Breast epithelium (tissue), 4 donors: ENCODE measurements around the gene CHD5. TPM values are rescaled to one million over a fixed set of nuclear protein-coding genes. Genes with fewer than 3 reads are reported as not detected.
A peak's percentile ranks its signal among the peaks of the same experiment; 100 is the strongest.
"Not testable (repeated sequence)": the region's sequence is repeated elsewhere in the genome, so short reads cannot be mapped to it uniquely, and the experiment has no call there.

Source experiments
- DNase-seq, 2 donors: peaks; one replicate each; pipeline ENCODE4 v3.0.0-alpha.2; 2019; ENCODE audit warnings: low spot score in 2 of 2
- H3K27ac ChIP-seq, 2 donors: fragments of 200-600 bp; sonication (generic) in 1 of 2; one replicate each; pipeline ENCODE4 v1.5.1; 2016 to 2019; ENCODE audit warnings: mild to moderate bottlenecking in 1 of 2
- H3K27me3 ChIP-seq, 2 donors: fragments of 200-600 bp; sonication (generic) in 1 of 2; one replicate each; pipeline versions ENCODE4 v1.5.1 to v1.6.0; 2017 to 2019; ENCODE audit warnings: control low read depth in 1 of 2, mild to moderate bottlenecking in 1 of 2
- H3K36me3 ChIP-seq: fragments of 200-600 bp; one replicate; pipeline ENCODE4 v1.5.1; 2019
- H3K4me1 ChIP-seq, 2 donors: fragments of 200-600 bp; sonication (generic); one replicate each; pipeline ENCODE4 v1.5.1; 2016 to 2019; ENCODE audit warnings: control low read depth in 1 of 2
- H3K4me3 ChIP-seq, 3 donors: fragments of 200-600 bp; sonication (generic); 1 replicate in 2 of 3; 2 replicates in 1 of 3; pipeline ENCODE4 v1.5.1; 2016 to 2019; ENCODE audit warnings: mild to moderate bottlenecking in 3 of 3, moderate library complexity in 2 of 3
- H3K9me3 ChIP-seq, 2 donors: fragments of 200-600 bp; sonication (generic) in 1 of 2; one replicate each; pipeline ENCODE4 v1.5.1; 2016 to 2019; ENCODE audit warnings: control low read depth in 1 of 2
- CTCF ChIP-seq, 3 donors: fragments of 450-650 bp; IDR thresholded peaks; one replicate each; pipeline ENCODE4 v1.5.1; 2016 to 2017; ENCODE audit warnings: antibody characterized with exemption in 3 of 3, mild to moderate bottlenecking in 3 of 3, moderate library complexity in 3 of 3
- POLR2A ChIP-seq: fragments of 450-650 bp; IDR thresholded peaks from one replicate; pipeline ENCODE4 v1.6.1; 2016; ENCODE audit warnings: antibody characterized with exemption, mild to moderate bottlenecking, moderate library complexity
- POLR2AphosphoS5 ChIP-seq, 3 donors: sonication (generic); formaldehyde crosslinking; IDR thresholded peaks; one replicate each; pipeline ENCODE4 v1.6.1; 2017; ENCODE audit warnings: antibody characterized with exemption in 3 of 3
- intact Hi-C: fragments of 100-400 bp; cut with DNase I; formaldehyde crosslinking; loops from one replicate; pipeline ENCODE4 v1.15.1; 2023; ENCODE audit warnings: low total_unique reads
- total RNA-seq, 3 donors: library from RNA; depleted of rRNA; stranded (reverse); fragments of >200 nt; gene quantifications; one replicate each; pipeline ENCODE4 v1.1.0, GENCODE V29; 2016

Gene CHD5
- total RNA-seq, 3 donors from 2014 or later, result under 0.01 to 0.33 (median 0.15) TPM

DNA sequence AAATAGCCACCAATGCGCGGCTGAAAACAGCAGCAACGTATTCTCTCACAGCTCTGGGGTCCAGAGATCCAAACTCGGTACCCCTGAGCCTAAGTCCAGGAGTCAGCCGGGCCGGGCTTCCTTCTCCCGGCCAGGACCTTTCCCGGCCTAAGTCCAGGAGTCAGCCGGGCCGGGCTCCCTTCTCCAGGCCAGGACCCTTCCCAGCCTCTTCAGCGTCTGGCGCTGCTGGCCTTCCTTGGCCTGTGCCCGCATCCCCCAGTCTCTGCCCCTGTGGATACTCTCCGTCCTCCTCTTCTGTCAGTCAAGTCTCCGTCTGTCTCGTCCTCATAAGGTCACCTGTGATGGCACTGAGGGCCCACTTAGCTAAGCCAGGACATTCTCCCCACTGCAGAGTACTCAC is 102.2 kb downstream of the CHD5 start:
- intact Hi-C loops, result loop anchor here (2.0 kb wide), 1 partner anchor 33 kb away; the partner anchor contains the start of gene KCNAB2
- no peak for DNase-seq
- no peak for TF ChIP-seq POLR2A
- TF ChIP-seq POLR2AphosphoS5 (IDR thresholded peaks at IDR 0.05), result no peak
- no peak for TF ChIP-seq CTCF (IDR thresholded peaks at IDR 0.05)
- Histone ChIP-seq H3K9me3 (no peaks in the 10 kb centered on the region), H3K27ac (no peak overlapping the region), H3K27me3 (no peaks in the 10 kb centered on the region), H3K4me1 (no peaks in the 10 kb centered on the region), H3K4me3 (no peak overlapping the region), H3K36me3 (no peaks in the 10 kb centered on the region)

DNA sequence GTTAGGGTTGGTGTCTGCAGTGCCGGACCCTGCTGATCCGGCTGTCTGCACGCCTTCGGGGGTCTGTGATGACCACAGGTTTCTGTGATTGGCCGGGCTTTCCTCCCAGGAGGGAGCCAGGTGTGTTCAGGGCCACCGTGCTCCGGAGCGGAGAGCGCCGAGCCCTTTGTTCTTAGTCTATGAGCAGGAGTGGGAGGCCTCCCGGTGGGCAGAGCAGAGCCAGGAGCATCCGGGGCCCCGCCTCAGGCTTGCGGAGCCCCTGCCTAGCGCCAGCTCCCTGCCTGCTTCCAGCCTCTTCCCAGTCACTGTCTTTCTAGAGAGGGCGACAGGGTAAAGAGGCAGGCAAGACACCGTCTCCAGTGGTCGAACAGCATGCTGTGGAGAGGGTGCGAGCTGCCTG is 102.6 kb downstream of the CHD5 start:
- H3K36me3 ChIP-seq, result no peaks in the 10 kb centered on the region
- no peaks in the 10 kb centered on the region for H3K9me3 ChIP-seq
- H3K27ac ChIP-seq, result no peak overlapping the region
- TF ChIP-seq POLR2AphosphoS5 (IDR thresholded peaks at IDR 0.05), result no peak
- no peak for TF ChIP-seq POLR2A
- TF ChIP-seq CTCF (IDR thresholded peaks at IDR 0.05), result no peak
- H3K27me3 ChIP-seq, result no peaks in the 10 kb centered on the region
- H3K4me3 ChIP-seq, result no peak overlapping the region
- no peak for DNase-seq
- no peaks in the 10 kb centered on the region for H3K4me1 ChIP-seq
- intact Hi-C loops, result no loop called here

- H3K4me1 ChIP-seq, DNase-seq, H3K4me3 ChIP-seq, H3K9me3 ChIP-seq, H3K36me3 ChIP-seq, intact Hi-C loops, H3K27ac ChIP-seq, H3K27me3 ChIP-seq: not testable (repeated sequence)
Observed at GRCh38 chr1:6077061-6077460, 103.1 kb downstream of the CHD5 start.

DNA sequence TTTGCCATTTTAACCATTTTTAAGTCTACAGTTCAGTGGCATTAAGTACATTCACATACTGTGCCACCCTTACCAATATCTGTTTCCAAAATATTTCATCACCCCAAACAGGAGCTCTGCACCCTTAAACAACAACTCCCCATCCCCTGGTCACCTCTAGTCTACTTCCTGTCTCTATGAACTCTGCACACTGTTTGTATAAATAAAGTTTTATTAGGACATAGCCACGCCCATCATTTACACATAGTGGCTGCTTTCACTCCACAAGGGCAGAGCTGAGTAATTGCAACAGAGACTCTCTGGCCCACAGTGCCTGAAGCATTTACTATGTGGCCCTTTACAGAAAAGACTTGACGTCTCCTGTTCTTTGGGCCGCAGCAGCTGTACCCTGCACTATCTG is 104.4 kb downstream of the CHD5 start:
- Histone ChIP-seq H3K4me1 (no peaks in the 10 kb centered on the region), H3K27me3 (no peaks in the 10 kb centered on the region), H3K9me3 (no peaks in the 10 kb centered on the region), H3K27ac (no peak overlapping the region), H3K4me3 (no peak overlapping the region), H3K36me3 (no peaks in the 10 kb centered on the region)
- intact Hi-C loops, result no loop called here
- DNase-seq, result no peak
- TF ChIP-seq POLR2A (no peak), CTCF (IDR thresholded peaks at IDR 0.05) (no peak)

- DNase-seq, result peak in 1 of 2 donors; percentile 56
- H3K27me3 ChIP-seq, result no peaks in the 10 kb centered on the region
- H3K9me3 ChIP-seq, result no peaks in the 10 kb centered on the region
- intact Hi-C loops, result no loop called here
- TF ChIP-seq CTCF (IDR thresholded peaks at IDR 0.05) (no peak), POLR2AphosphoS5 (IDR thresholded peaks at IDR 0.05) (no peak), POLR2A (no peak)
- H3K27ac ChIP-seq, result no peak overlapping the region
- H3K4me3 ChIP-seq, result no peak overlapping the region
- H3K36me3 ChIP-seq, result no peaks in the 10 kb centered on the region
- H3K4me1 ChIP-seq, result no peaks in the 10 kb centered on the region
Observed at GRCh38 chr1:6074192-6074901, 105.8 kb downstream of the CHD5 start.
